ENCODE data around the gene ONECUT1. TPM values are rescaled to one million over a fixed set of nuclear protein-coding genes. Genes with fewer than 3 reads are reported as not detected.

Gene ONECUT1
- total RNA-seq, 2 donors from 2014 or later: not detected

DNA sequence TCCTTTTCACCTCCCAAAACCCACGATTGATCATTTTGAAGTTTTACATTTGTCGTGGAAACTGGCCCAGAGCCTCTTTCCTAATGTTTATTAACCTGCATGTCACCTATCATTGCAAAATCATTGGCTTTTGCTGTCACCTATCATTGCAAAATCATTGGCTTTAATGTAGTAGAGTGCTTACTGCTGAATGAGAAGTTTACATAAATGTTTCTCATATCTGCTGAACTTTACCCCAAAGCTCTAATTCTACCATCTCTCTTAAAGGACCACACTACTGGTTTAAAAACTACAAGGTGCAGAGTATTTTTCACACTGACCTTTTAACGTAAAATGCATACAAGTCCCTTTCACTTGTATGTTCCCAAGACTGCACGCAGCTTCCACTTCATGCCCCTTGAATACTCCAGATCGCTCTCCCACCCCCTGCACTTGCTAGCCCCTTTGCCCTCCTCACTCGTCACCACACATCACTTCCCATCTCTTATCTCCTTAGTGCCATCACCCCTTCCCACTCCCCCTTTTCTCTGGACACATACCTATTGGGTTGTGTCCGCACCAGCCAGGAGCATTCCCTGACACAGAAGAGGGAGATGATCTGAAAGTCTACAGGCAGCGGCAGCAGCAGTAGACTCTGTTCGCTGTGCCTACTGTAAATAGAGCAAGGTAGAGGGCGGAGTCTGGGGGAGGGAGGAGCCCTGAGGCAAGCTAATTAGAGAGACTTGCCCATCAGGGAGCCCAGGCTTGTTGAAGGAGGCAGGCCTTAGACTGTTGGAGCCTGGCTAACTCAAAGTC, 80.8 kb downstream of the ONECUT1 start:
- no peaks in the 10 kb centered on the region for H3K36me3 Mint-ChIP-seq (ENCODE audit: low read depth)
- H3K9me3 ChIP-seq (ENCODE audit: control insufficient read depth, low read length, poor library complexity, severe bottlenecking): no peaks in the 10 kb centered on the region
- H3K27me3 Mint-ChIP-seq: no peaks in the 10 kb centered on the region
- ATAC-seq: peak; percentile 60
- H3K4me1 Mint-ChIP-seq: peaks cover 8% of the 10 kb centered on the region
- no peak overlapping the region for H3K4me3 Mint-ChIP-seq
- peak overlapping the region; percentile 49 for H3K27ac Mint-ChIP-seq
- no peak for DNase-seq

Other genes with a start within 250 kb of the ONECUT1 start
- gene ARPP19, start 221.3 kb downstream of the ONECUT1 start, total RNA-seq: 100 to 1,000 TPM; 111 to 147 TPM
- gene ATOSA, start 110.9 kb downstream of the ONECUT1 start, total RNA-seq: 100 to 1,000 TPM; 101 to 120 TPM

Measured in T-helper 17 cell (primary cell).